Esophagus squamous epithelium (tissue), 4 donors: ENCODE results near the gene CTNND2.

Source experiments
- POLR2A ChIP-seq, 4 donors: fragments of 450-650 bp; IDR thresholded peaks; one replicate each; pipeline ENCODE4 v1.6.1; 2017; ENCODE audit warnings: antibody characterized with exemption in 4 of 4, mild to moderate bottlenecking in 4 of 4, moderate library complexity in 3 of 4
- TF ChIP-seq, protein P1 (sequence below), 6 experiments: fragments of 450-650 bp in 4 of 6; fragments of 200-600 bp in 2 of 6; sonication (generic) in 2 of 6; IDR thresholded peaks; one replicate each; pipeline ENCODE4 v1.5.1; 2016 to 2019; ENCODE audit warnings: antibody characterized with exemption in 6 of 6, mild to moderate bottlenecking in 4 of 6, moderate library complexity in 4 of 6

- TF ChIP-seq, protein P1, sequence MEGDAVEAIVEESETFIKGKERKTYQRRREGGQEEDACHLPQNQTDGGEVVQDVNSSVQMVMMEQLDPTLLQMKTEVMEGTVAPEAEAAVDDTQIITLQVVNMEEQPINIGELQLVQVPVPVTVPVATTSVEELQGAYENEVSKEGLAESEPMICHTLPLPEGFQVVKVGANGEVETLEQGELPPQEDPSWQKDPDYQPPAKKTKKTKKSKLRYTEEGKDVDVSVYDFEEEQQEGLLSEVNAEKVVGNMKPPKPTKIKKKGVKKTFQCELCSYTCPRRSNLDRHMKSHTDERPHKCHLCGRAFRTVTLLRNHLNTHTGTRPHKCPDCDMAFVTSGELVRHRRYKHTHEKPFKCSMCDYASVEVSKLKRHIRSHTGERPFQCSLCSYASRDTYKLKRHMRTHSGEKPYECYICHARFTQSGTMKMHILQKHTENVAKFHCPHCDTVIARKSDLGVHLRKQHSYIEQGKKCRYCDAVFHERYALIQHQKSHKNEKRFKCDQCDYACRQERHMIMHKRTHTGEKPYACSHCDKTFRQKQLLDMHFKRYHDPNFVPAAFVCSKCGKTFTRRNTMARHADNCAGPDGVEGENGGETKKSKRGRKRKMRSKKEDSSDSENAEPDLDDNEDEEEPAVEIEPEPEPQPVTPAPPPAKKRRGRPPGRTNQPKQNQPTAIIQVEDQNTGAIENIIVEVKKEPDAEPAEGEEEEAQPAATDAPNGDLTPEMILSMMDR (IDR thresholded peaks at IDR 0.05): no peak
- no peak for TF ChIP-seq POLR2A (IDR thresholded peaks at IDR 0.05)
Measured at GRCh38 chr5:11684607-11685006, 219.6 kb downstream of the CTNND2 start.
